Jurkat, Clone E6-1 (cell line): ENCODE results near the gene TM9SF1.
"Not testable (repeated sequence)": the region's sequence is repeated elsewhere in the genome, so short reads cannot be mapped to it uniquely, and the experiment has no call there.

Source experiments
- DNase-seq: peaks from one replicate; pipeline ENCODE4 v3.0.0-alpha.2; 2011; ENCODE audit warnings: low read depth, low spot score
- H3K4me3 ChIP-seq: 2 replicates; pipeline ENCODE4 v1.5.1; 2011; ENCODE audit warnings: mild to moderate bottlenecking, low read length, control low read depth, moderate library complexity

Gene TM9SF1

DNA sequence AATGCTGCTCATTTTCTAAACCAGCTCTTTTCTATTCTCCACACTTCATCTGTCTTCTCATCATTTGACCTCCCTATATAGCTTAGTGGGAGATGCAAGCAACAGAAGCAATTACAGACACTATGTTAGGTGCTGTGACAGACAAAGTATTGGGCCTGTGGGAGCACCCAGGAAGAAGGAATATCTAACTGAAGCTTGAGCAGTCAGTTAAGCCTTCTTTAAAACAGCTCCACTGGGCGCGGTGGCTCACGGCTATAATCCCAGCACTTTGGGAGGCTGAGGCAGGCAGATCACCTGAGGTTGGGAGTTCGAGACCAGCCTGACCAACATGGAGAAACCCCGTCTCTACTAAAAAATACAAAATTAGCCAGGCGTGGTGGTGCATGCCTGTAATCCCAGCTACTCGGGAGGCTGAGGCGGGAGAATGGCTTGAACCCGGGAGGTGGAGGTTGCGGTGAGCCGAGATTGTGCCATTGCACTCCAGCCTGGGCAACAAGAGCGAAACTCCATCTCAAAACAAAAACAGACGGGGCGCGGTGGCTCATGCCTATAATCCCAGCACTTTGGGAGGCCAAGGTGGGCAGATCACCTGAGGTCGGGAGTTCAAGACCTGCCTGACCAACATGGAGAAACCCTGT is 8.1 kb upstream of the TM9SF1 start:
- not testable (repeated sequence) for H3K4me3 ChIP-seq, DNase-seq

DNA sequence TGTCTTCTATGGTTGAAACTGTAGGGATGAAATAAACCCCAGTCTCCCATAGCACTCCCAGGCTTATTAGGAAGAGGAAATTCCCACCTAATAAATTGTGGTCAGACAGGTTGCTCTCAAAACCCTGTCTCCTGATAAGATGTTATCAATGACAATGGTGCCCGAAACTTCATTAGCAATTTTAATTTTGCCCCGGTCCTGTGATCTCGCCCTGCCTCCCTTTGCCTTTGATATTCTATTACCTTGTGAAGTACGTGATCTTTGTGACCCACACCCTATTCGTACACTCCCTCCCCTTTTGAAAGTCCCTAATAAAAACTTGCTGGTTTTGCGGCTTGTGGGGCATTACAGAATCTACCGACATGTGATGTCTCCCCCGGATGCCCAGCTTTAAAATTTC is 7.3 kb upstream of the TM9SF1 start:
- DNase-seq, H3K4me3 ChIP-seq: not testable (repeated sequence)

DNA sequence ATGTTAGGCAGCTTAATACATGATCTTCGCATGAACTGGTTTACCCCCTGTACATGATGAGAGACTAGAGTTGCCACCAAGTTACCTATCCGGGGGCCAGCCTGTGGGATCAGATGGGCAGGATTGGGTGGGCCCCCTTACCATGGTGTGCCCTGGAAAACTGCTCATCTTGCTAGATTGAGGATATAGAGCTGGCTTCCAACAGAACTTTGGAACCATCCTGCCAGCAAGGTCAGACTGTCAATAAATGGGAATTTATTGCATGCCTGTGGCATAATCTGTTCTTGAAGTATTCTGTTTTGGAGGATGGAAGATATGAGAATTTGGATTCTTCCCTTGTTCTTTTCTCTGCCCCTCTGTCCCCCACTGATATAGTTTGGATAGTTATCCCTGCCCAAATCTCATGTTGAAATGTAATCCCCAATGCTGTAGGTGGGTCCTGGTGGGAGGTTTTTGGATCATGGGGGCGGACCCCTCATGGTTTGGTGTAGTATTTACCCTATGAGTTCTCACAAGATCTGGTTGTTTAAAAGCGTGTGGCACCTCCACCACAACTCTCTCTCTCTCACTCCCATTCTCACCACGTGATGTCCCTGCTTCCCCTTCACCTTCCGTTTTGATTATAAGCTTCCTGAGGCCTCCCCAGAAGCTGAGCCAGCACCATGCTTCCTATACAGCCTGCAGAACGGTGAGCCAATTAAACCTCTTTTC is 3.7 kb upstream of the TM9SF1 start:
- no peak overlapping the region for H3K4me3 ChIP-seq
- DNase-seq: no peak

DNA sequence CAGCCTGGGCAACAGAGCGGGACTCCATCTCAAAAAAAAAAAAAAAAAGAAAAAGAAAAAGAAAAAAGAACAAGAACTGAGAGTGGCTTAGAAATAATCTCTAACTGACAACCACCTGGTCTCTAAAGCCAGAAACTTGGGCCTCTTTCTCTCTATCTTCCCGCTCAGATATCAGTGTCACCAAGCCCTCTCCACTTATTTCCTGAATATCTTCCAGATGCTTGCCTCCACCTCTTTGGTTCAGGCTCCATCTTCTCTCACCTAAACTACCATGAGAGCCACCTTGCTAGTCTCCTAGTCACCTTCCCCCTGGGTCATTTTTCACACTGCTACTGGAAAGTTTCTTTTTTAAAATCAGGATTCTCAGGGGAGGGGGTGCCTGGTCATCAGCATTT is 1.8 kb upstream of the TM9SF1 start:
- H3K4me3 ChIP-seq: no peak overlapping the region
- DNase-seq: no peak

DNA sequence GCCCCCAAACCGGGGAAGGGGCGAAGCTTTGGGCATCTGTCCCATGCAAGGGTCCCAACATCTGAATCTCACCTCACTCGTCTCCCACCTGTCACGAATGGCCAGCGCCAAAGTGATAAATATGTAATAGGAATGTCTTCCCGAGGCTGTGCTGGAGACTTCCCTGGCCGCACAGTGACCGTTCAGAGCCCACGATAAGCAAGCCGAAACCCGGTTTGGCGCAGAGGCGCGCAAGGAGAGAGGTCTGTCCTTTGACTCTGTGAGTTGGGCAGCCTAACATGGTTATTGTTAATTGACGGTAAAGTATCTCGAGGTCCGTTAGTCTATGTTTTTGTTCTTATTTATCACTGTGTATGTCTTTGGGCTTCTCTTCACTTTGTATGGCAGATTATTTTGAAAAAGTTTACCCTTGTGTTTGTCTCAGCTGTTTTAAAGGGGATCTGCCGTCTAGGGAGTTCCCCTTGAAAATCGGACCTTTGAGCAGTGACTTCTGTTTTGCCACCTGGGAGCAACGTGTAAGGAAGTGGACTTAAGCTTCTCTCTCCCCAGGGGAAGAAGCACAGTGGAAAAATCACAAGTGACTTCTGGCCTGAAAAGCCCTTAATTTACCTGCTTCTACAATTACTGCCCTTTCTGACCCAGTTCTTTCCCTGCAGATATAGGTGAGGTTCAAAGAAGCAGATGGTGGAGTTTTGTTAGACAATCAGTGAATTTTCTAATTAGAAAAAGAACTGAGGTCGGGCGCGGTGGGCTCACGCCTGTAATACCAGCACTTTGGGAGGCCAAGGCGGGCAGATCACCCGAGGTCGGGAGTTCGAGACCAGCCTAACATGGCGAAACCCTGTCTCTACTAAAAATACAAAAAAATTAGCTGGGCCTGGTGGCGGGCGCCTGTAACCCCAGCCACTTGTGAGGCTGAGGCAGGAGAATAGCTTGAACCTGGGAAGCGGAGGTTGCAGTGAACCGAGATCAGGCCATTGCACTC is 1.1 kb upstream of the TM9SF1 start:
- peak overlapping the region; percentile 85 for H3K4me3 ChIP-seq
- DNase-seq: no peak

DNA sequence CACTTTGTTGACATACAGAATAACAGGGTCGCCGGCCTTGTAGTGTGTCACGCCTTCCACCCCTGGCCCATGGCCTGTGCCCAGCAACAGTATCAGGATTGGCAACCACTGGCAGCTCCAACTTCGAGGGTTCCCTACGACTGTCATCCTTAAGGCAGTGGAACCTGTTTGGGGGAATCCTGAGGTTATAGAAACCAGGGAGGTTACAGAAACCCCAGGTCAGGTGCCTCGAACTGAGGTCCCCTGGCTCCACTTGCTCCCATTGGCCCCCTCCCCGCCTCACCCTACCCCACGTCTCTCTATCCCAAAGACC is 412 bp downstream of the TM9SF1 start:
- H3K4me3 ChIP-seq: peak overlapping the region; percentile 85

DNA sequence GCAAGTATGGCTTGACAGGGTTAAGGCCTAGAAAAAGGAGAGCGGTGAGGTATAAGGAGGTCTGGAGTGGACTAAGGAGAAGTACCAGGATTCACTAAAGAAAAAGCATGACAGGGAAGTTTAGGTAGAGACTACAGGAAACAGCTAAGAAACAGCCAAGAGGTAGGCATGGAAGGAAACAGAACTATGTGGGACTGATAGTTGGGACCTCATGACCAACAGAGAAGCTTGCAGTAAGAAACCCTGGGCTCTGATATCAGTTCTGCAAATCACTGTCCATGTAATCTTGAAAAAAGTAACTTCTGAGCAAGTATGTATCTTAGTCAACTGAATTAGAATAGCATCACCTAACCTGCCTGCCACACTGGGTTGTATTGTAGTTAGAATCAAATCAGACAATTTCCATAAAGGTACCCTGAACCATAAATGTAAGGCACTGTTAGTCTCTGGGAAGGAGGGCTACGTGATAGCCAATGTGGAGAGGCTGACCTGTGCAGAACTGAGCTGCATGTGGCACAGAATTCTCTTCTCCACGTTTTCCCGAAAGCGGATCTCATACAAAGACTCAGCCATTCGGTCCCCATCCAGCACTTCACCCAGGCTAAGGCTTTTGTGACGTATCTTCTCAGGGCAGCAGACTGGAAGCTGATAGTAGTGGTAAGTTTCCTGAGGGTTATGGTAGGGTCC is 912 bp downstream of the TM9SF1 start:
- DNase-seq: no peak

More for the DNA sequence above, 412 bp downstream of the TM9SF1 start:
- no peak for DNase-seq

DNA sequence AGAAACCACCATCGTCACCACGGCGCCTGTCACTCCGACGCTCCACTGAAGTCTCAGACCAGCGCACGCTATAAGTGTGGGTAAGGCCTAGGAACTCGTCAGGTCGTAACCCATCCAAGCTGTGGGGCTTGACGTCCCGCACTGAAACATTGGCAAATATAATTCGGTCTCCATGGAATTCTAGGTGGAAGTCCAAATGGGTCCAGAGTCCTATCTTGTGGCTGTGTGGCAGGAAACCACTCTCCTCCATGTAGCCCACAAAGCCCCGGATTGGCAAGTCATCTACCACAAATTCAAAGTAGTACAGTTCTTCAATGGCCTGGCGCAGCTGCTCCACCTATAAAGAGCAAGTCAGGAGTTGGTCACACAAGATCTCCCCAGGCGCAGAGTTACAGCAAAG is 2.3 kb downstream of the TM9SF1 start:
- no peak for DNase-seq
- no peak overlapping the region for H3K4me3 ChIP-seq

More for the DNA sequence above, 912 bp downstream of the TM9SF1 start:
- peak overlapping the region; percentile 85 for H3K4me3 ChIP-seq

DNA sequence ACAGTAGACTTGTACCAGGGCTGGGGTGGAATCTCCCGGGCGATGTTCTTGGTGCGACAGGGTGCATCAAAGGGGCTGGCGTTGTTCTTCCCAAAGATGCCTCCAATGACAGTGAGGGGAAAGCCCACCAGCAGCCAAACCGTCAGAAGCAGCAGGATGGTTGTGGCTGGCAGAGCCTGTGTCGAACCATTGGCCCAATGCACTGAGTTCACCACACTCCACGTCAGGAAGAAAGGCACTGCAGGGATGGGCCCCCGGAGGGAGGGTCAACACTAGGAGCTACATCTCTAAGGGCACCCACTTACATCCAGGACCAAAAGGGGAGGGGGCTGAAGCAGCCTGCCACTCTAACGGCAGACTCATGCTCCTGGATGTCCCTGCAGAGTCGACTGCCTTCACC is 4.8 kb downstream of the TM9SF1 start:
- no peak overlapping the region for H3K4me3 ChIP-seq
- DNase-seq: no peak

DNA sequence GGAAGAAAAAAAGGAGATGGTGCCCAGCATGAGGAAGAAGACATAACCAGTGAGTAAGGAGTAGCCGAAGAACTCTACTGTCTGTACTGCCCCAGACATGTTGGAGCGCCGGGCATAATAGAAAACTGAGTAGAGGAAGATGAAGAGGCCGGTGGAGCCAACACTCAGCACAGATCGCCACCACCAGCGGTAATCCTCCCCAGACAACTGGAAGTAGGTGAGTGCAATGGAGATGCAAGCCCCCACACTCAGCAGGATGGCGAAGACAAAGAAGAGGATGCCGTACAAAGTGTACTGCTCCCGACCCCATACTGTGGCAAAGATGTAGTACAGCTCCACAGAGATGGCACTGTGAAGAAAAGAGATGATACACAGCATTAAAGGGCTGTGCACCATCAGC is 5.8 kb downstream of the TM9SF1 start:
- peak overlapping the region; percentile 85; the same call in 1 of the 2 replicates for H3K4me3 ChIP-seq
- DNase-seq: no peak

DNA sequence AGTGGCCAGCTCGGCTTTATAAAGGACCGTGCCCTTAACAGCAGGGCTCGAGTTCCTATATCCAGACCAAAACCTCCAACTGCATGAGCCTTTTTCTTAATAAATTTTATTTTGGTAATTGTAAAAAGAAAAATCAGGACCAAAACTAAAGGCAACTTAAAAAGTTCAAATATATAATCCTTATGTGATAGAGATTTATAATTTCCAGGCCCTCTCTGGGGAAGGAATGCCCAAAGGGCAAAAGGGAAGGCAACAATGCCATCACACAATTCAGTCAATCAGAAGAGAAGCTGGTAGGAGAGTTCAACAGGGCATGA is 6.2 kb downstream of the TM9SF1 start:
- H3K4me3 ChIP-seq: peak overlapping the region; percentile 85
- no peak for DNase-seq

DNA sequence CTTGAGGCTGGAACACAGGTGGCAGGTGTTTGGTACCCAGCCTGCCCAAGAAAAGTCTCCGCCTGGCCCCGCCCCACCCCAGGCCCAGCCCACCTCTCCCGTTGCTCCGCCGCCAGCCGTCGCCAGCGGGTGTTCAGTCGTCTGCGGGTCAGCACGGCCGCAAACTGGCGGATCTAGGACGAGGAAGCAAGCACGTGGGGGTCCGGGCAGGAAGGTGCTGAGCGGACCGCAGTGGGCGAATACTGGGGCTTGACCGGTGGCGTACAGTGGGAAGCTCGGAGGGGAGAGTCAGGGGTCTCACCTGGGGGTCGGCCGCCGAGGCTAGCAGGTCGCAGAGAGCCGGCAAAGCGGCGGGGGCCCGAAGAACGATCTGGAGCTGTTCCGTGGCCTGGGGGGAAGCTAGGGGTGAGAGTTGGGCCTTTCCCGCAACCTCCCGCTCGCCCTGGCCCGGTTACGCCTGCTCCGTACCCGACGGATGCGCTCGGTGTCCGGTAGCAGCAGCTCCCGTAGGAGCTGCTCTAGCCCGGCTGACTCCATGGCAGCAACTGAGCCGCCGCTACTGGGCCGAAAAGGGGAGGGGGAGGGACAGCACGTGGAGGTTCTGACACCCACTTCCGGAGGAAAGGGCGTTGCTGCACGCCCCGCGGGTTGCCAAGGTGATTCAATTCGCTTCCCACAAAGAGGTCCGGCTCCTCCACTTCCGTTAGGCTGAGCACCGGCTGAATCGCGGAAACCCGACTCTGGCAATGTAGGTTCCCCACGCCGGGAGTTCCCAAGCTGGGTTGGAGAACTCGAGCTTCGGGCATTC is 6.8 kb downstream of the TM9SF1 start, which contains the start of gene IPO4:
Gene IPO4 (minus strand): TSS at position 566 of the 808 bp plus-strand sequence. CDS start 29 bp downstream, at position 537.
- peak within 1 kb of the TSS; percentile 85 for H3K4me3 ChIP-seq
- peak; percentile 98 for DNase-seq

DNA sequence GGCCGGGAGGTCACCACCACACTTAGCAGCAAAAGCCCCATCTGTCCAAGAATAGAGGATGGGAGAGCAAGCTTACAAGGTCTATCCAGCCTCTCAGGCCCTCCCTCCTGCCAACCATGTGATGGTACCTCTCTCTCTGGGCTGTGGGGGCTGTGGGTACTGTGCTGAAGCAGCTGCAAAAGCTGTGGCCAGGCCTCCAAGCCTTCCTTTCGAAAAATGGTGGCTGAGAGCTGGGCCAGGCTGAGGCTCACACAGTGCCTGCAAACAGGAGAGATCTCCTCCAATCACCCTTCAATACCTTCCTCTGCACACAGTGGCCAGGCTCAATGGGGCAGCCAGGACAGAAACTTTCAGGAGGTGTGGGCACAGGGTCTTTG is 7.7 kb downstream of the TM9SF1 start:
- no peak for DNase-seq
- peak overlapping the region; percentile 85 for H3K4me3 ChIP-seq

DNA sequence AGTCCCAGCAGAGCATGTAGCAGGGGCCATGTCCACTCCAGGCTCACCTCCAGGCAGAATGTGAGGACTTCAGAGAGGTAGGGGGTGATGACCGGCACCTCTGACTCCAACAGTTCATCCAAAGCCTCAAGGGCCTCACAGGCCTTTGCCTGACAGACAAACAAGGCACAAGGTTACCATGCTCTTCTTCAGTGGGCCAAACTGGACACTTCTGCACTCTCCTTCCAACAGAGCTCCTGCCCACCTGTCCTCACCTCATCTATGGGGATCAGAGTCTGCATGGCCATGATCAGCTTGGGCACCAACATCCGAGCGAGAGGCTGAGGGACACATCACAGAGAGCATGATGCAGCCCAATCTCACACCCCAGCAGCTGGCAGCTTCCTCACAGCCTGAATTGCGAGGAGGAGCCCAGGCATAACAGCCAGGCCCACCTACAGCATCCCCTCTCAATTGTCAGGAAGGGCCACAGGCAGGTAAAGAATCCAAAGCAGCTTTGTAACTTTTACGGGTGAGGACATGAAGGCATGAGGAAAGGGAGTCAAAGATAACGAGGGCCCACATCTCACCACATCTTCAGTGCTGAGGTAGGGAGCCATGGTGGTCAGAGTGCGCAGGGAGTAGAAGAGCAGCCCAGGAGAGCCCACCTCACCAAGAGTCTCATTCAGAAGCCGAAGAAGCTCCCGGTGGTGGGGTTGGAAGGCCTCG is 8.3 kb downstream of the TM9SF1 start:
- DNase-seq: no peak
- H3K4me3 ChIP-seq: no peak overlapping the region

DNA sequence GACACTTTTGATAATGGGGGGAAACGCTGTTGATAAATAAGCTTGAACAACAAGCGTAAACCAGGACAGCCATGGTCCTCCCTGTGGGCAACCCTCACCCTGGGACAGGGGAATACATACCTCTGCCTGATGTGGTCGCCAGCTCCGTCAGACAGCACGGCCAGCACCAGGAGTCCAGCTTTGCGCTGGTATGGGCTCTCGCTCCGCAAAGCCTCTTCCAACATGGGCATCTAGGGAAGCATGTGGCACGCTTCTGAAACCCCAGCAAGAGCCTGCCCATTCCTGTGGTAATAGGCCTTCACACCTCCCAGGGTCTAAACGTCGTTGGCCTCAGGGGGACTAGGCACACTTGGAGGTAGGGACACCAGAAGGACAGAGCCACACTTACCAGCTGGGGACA is 9.5 kb downstream of the TM9SF1 start:
- no peak overlapping the region for H3K4me3 ChIP-seq
- no peak for DNase-seq

DNA sequence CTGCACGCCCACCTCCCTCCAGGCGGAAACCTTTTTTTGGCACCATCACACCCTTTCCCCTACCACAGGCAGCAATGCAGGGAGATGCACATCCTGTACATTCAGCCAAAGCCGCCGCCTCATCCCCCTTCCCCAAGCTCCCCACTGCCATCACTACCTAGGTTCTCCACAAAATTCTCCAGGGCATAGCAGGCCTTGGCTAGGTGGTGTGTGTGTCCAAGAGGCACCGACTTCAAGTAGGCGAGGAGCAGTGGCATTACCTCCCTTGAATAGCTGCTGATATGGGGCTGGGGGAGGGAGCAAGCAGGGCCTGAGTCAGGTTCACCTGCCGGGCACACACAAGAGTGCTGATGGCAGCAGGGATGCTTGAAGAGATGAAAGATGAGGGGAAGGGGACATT is 10.2 kb downstream of the TM9SF1 start:
- DNase-seq: no peak

DNA sequence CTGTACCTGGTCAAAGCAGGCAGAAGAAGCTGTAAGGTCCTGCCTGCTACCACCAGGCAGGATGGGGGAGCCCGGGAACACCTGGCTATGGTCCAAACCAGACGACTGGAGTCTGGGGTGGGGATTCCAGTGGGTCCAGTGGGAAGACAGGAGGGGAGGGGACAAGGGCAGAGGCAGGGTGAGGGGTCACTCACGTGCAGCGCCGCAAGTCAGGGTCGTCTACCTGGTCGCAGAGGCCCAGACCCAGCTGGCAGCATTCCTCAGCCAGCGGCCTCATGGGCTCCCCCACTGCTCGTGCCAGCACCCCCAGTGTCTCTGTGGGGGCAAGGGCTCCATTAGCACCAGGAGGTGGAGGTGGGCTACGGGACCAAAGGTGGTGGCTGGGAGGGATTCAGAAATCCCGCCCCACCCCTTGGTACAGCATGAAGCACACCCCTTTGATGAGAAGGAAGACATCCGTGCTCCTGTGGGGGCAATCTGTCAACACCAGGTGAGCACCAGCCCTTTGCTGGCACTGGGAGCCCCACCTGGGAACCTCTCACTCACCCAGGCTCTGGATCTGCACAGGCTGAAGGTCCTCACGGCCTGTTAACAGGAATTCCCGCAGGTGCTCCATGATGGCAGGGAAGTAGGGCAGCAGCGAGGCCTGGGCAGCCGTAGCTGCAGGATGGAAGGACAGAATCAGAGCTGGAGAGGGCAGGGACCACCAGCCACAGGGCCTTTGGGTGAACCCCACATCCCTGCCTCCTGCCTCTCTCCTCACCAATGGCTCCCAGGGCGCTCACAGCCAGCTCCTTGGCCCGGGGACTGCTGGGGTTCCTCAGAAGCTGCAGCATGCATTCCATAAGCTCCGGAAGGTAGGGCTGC is 10.9 kb downstream of the TM9SF1 start:
- no peak for DNase-seq
- no peak overlapping the region for H3K4me3 ChIP-seq

More for the DNA sequence above, 10.2 kb downstream of the TM9SF1 start:
- H3K4me3 ChIP-seq: no peak overlapping the region
